SK-N-SH (cell line): ENCODE data around the gene ZNF256. TPM values are rescaled to one million over a fixed set of nuclear protein-coding genes. Genes with fewer than 3 reads are reported as not detected.

Experiments used
- CTCF ChIA-PET: fragments of 300-600, 350-600 bp; formaldehyde crosslinking; extraction: SDS; loops from one replicate; lab custom pipeline; 2021; lab: Yijun Ruan, JAX
- POLR2A ChIA-PET: fragments of 350-600 bp; sonication (Branson Sonifier 250); formaldehyde crosslinking; extraction: SDS; loops from one replicate; lab custom pipeline; 2020; ENCODE audit warnings: antibody characterized with exemption, inconsistent platforms; lab: Yijun Ruan, JAX
- DNase-seq: peaks from one replicate; pipeline ENCODE4 v3.0.0; 2012
- H2AFZ ChIP-seq: fragments of 200-600 bp; sonication (generic); 2 replicates; pipeline ENCODE4 v1.8.1; 2016; ENCODE audit warnings: antibody characterized with exemption, mild to moderate bottlenecking, low read depth
- H3F3A ChIP-seq: fragments of 200-600 bp; sonication (generic); replicated peaks from 2 replicates; pipeline ENCODE3; 2016; ENCODE audit warnings: antibody characterized with exemption, mild to moderate bottlenecking; ENCODE audit not compliant: insufficient read depth
- H3K27ac ChIP-seq, 2 experiments: fragments of 200-500 bp in 1 of 2; fragments of 200-600 bp in 1 of 2; sonication (Bioruptor generic) in 1 of 2; sonication (generic), shearing (Covaris generic) in 1 of 2; 2 replicates each; pipeline versions ENCODE4 v1.5.1 to v1.6.1; 2014 to 2016; ENCODE audit warnings: low read depth in 2 of 2, inconsistent platforms in 1 of 2, low read length in 1 of 2, mild to moderate bottlenecking in 1 of 2, mixed read lengths in 1 of 2
- H3K27me3 ChIP-seq: fragments of 200-600 bp; sonication (generic), shearing (Covaris generic); 2 replicates; pipeline ENCODE4 v1.6.1; 2016; ENCODE audit warnings: mixed run types; ENCODE audit not compliant: insufficient read depth
- H3K36me3 ChIP-seq, 2 experiments: fragments of 200-500 bp in 1 of 2; fragments of 200-600 bp in 1 of 2; sonication (Bioruptor generic) in 1 of 2; sonication (generic) in 1 of 2; replicated peaks in 1 of 2; 2 replicates each; pipeline versions ENCODE3 to v1.5.1; 2014 to 2016; ENCODE audit warnings: low read length in 1 of 2, mild to moderate bottlenecking in 1 of 2; ENCODE audit not compliant: insufficient read depth in 2 of 2, control insufficient read depth in 1 of 2
- H3K4me1 ChIP-seq, 2 experiments: fragments of 200-500 bp in 1 of 2; fragments of 200-600 bp in 1 of 2; sonication (Bioruptor generic) in 1 of 2; sonication (generic), shearing (Covaris generic) in 1 of 2; 2 replicates each; pipeline versions ENCODE4 v1.5.1 to v1.6.1; 2014 to 2016; ENCODE audit warnings: low read depth in 1 of 2, low read length in 1 of 2, mixed run types in 1 of 2; ENCODE audit not compliant: insufficient read depth in 2 of 2, control insufficient read depth in 1 of 2
- H3K4me2 ChIP-seq: fragments of 200-600 bp; sonication (generic), shearing (Covaris generic); 2 replicates; pipeline ENCODE4 v1.6.1; 2017; ENCODE audit warnings: mixed run types
- H3K4me3 ChIP-seq, 2 experiments: fragments of 200-500 bp in 1 of 2; fragments of 200-600 bp in 1 of 2; sonication (Bioruptor generic) in 1 of 2; sonication (generic), shearing (Covaris generic) in 1 of 2; 2 replicates each; pipeline versions ENCODE4 v1.5.1 to v1.8.1; 2014 to 2016; ENCODE audit warnings: low read depth in 2 of 2, inconsistent platforms in 1 of 2, low read length in 1 of 2, mild to moderate bottlenecking in 1 of 2, mixed read lengths in 1 of 2, moderate library complexity in 1 of 2
- H3K79me2 ChIP-seq: fragments of 200-600 bp; sonication (generic); 2 replicates; pipeline ENCODE4 v1.8.1; 2017; ENCODE audit warnings: mild to moderate bottlenecking; ENCODE audit not compliant: insufficient read depth
- H3K9ac ChIP-seq: fragments of 200-600 bp; sonication (generic); 2 replicates; pipeline ENCODE4 v1.6.1; 2017; ENCODE audit warnings: mixed run types
- H3K9me2 ChIP-seq: fragments of 200-600 bp; sonication (generic); 2 replicates; pipeline ENCODE4 v1.6.1; 2017; ENCODE audit warnings: mixed run types
- H3K9me3 ChIP-seq: fragments of 200-600 bp; sonication (generic); 2 replicates; pipeline ENCODE4 v1.6.1; 2017; ENCODE audit warnings: mixed run types, mild to moderate bottlenecking, moderate library complexity
- H4K20me1 ChIP-seq: fragments of 200-600 bp; sonication (generic); 2 replicates; pipeline ENCODE4 v1.6.1; 2017; ENCODE audit warnings: mild to moderate bottlenecking, mixed run types; ENCODE audit not compliant: insufficient read depth
- CHD2 ChIP-seq: fragments of 150-350 bp; IDR thresholded peaks from 2 replicates; pipeline ENCODE4 v1.6.1; 2018; ENCODE audit warnings: low read length; ENCODE audit not compliant: partially characterized antibody
- EP300 ChIP-seq, 2 experiments: IDR thresholded peaks; 2 replicates each; pipeline versions ENCODE4 v1.4.0 to v1.6.1; 2012; ENCODE audit warnings: borderline replicate concordance in 1 of 2, low read depth in 1 of 2, low read length in 1 of 2
- EZH2phosphoT487 ChIP-seq: fragments of 200-600 bp; sonication (generic); IDR thresholded peaks from 2 replicates; pipeline ENCODE4 v1.6.1; 2017; ENCODE audit warnings: low read depth, mixed run types, mild to moderate bottlenecking, antibody characterized with exemption, moderate library complexity, borderline replicate concordance
- FOSL2 ChIP-seq: IDR thresholded peaks from 2 replicates; pipeline ENCODE4 v1.4.0; 2012; ENCODE audit warnings: low read depth, mild to moderate bottlenecking, moderate library complexity, borderline replicate concordance
- FOXJ3 ChIP-seq: sonication (generic); formaldehyde crosslinking; IDR thresholded peaks from 2 replicates; pipeline ENCODE4 v1.5.1; 2020; ENCODE audit warnings: mild to moderate bottlenecking, missing genetic modification reagents
- MAX ChIP-seq: IDR thresholded peaks from 2 replicates; pipeline ENCODE4 v1.4.0; 2012; ENCODE audit warnings: low read depth
- NRF1 ChIP-seq: IDR thresholded peaks from 2 replicates; pipeline ENCODE4 v1.6.1; 2012; ENCODE audit warnings: low read depth, mild to moderate bottlenecking, low read length
- RAD21 ChIP-seq: IDR thresholded peaks from 2 replicates; pipeline ENCODE4 v1.6.1; 2012; ENCODE audit warnings: mild to moderate bottlenecking, low read length
- RXRA ChIP-seq: IDR thresholded peaks from 2 replicates; pipeline ENCODE4 v1.4.0; 2012; ENCODE audit warnings: low read depth, mild to moderate bottlenecking, borderline replicate concordance
- SMC3 ChIP-seq: IDR thresholded peaks from 2 replicates; pipeline ENCODE4 v1.6.1; 2012; ENCODE audit warnings: low read depth, low read length, improper control_type of control experiment
- TAF1 ChIP-seq: IDR thresholded peaks from 2 replicates; pipeline ENCODE4 v1.6.1; 2012; ENCODE audit warnings: low read depth, mild to moderate bottlenecking, low read length, moderate library complexity, borderline replicate concordance
- TEAD4 ChIP-seq: IDR thresholded peaks from 2 replicates; pipeline ENCODE4 v1.4.0; 2012; ENCODE audit warnings: mild to moderate bottlenecking, borderline replicate concordance; ENCODE audit not compliant: insufficient read depth
- USF1 ChIP-seq: IDR thresholded peaks from 2 replicates; pipeline ENCODE4 v1.4.0; 2012; ENCODE audit warnings: low read depth, borderline replicate concordance
- USF2 ChIP-seq: fragments of 150-350 bp; IDR thresholded peaks from 2 replicates; pipeline ENCODE4 v1.6.1; 2017; ENCODE audit warnings: antibody characterized with exemption, low read length, low read depth, borderline replicate concordance
- ZBTB33 ChIP-seq: IDR thresholded peaks from 2 replicates; pipeline ENCODE4 v1.4.0; 2012; ENCODE audit warnings: low read depth, borderline replicate concordance
- WGBS: methylation state at CpG from one replicate; pipeline ENCODE4 v1.1.6; 2017; ENCODE audit warnings: low lambda C conversion rate; 5-methylcytosine and 5-hydroxymethylcytosine counted together
- polyA plus RNA-seq, 3 experiments: library from polyadenylated mRNA; depleted of rRNA; stranded (reverse); fragments of >200 nt; gene quantifications; 2 replicates each; pipeline ENCODE4 v1.2.3, GENCODE V29; 2012

Gene ZNF256
- polyA plus RNA-seq, 1 of the 3 experiments (the other 2 are of a cell fraction) = 3.7 TPM

- H3K36me3 ChIP-seq = peaks cover 33 to 39% of the 10 kb centered on the region in 2 experiments
Measured at GRCh38 chr19:57978586-57979289, 31.2 kb upstream of the ZNF256 start.

More at GRCh38 chr19:57978586-57979289, 31.2 kb upstream of the ZNF256 start:
- TF ChIP-seq EP300 (IDR thresholded peaks at IDR 0.05; ENCODE audit: borderline replicate concordance in 1 of 2, low read depth in 1 of 2, low read length in 1 of 2) (no peak), FOXJ3 (CRISPR knock-in tag) (no peak), MAX (no peak), USF1 (no peak), NRF1 (no peak), EZH2phosphoT487 (no peak), CHD2 (no peak), RAD21 (no peak), TEAD4 (no peak), USF2 (no peak), ZBTB33 (no peak), FOSL2 (no peak), SMC3 (no peak), RXRA (no peak), TAF1 (no peak)
- TF ChIP-seq, all 33 proteins: peak for 0
- no peaks in the 10 kb centered on the region for H4K20me1 ChIP-seq
- peaks cover 64% of the 10 kb centered on the region for H3K9me3 ChIP-seq
- no peak overlapping the region for H3K9ac ChIP-seq
- no peaks in the 10 kb centered on the region for H3K79me2 ChIP-seq
- POLR2A ChIA-PET = no interaction called here
- no peaks in the 10 kb centered on the region for H3K9me2 ChIP-seq
- no peak for DNase-seq
- no peaks in the 10 kb centered on the region for H3K27me3 ChIP-seq
- CTCF ChIA-PET = interaction anchor here (1.3 kb wide), 1 partner anchor 10 kb away, joined by 3 read pairs; no protein-coding TSS in a partner anchor
- no peak overlapping the region for H2AFZ ChIP-seq
- no peaks in the 10 kb centered on the region for H3K4me1 ChIP-seq
- H3K4me3 ChIP-seq = peak overlapping the region in 1 of 2 experiments; percentile 12; a peak in 1 of 4 replicates
- H3F3A ChIP-seq = peaks cover 4% of the 10 kb centered on the region
- WGBS = 81% methylated on average over 3 of the region's 3 CpGs
- H3K27ac ChIP-seq = no peak overlapping the region
- no peak overlapping the region for H3K4me2 ChIP-seq
